K562 (cell line): ENCODE measurements around the gene ERO1B. TPM values are rescaled to one million over a fixed set of nuclear protein-coding genes. Genes with fewer than 3 reads are reported as not detected.

Source experiments
- ATAC-seq: fragments of 200-7000 bp; cut with Tn5 transposase; 3 replicates; pipeline ENCODE4 v1.9.1; 2020; ENCODE audit warnings: moderate library complexity
- BruUV-seq: library from RNA; stranded (reverse); fragments of 400-500 nt; replicated peaks from 2 replicates; lab custom pipeline; 2021; lab: Mats Ljungman, UMichigan
- CTCF ChIA-PET: fragments of 300-600 bp; formaldehyde crosslinking; extraction: SDS; loops from one replicate; lab custom pipeline; 2021; ENCODE audit warnings: low intra/inter-chr PET ratio; lab: Yijun Ruan, JAX
- POLR2A ChIA-PET: fragments of 300-600, 350-650 bp; sonication (Branson Sonifier 250); formaldehyde crosslinking; extraction: SDS; loops from one replicate; lab custom pipeline; 2021; ENCODE audit warnings: antibody characterized with exemption, inconsistent platforms; lab: Yijun Ruan, JAX
- DNase-seq, 4 experiments: peaks; one replicate each; pipeline versions ENCODE4 v3.0.0 to v3.0.0-alpha.2; 2011 to 2018; ENCODE audit warnings: low spot score in 3 of 4, mixed read lengths in 3 of 4; ENCODE audit errors: extremely low read depth in 1 of 4
- FAIRE-seq: peaks from 2 replicates; lab custom pipeline; 2011; peaks lifted over from hg19 to GRCh38; lab: Jason Lieb, UNC
- H2AFZ ChIP-seq: 2 replicates; pipeline ENCODE4 v1.6.0; 2011; ENCODE audit warnings: low read depth, low read length, control low read depth, inconsistent platforms
- H3K27ac ChIP-seq: fragments of 200-600 bp; 3 replicates; pipeline ENCODE4 v1.8.0; 2011; ENCODE audit warnings: low read depth, mild to moderate bottlenecking, control low read depth, inconsistent platforms, low read length, moderate library complexity, mixed read lengths; ENCODE audit errors: extremely low read depth
- H3K27me3 ChIP-seq, 2 experiments: fragments of 300-600 bp in 1 of 2; 2 replicates in 1 of 2; 3 replicates in 1 of 2; pipeline versions ENCODE4 v1.6.0 to v1.8.0; 2011; ENCODE audit warnings: inconsistent platforms in 2 of 2, low read length in 2 of 2, mild to moderate bottlenecking in 1 of 2, mixed read lengths in 1 of 2, moderate library complexity in 1 of 2; ENCODE audit not compliant: control insufficient read depth in 2 of 2, insufficient read depth in 2 of 2
- H3K36me3 ChIP-seq: fragments of 300-600 bp; 3 replicates; pipeline ENCODE4 v1.8.0; 2011; ENCODE audit warnings: mild to moderate bottlenecking, low read length, inconsistent platforms; ENCODE audit not compliant: control insufficient read depth, insufficient read depth
- H3K4me1 ChIP-seq, 2 experiments: fragments of 200-600 bp in 1 of 2; replicated peaks in 1 of 2; 2 replicates in 1 of 2; 3 replicates in 1 of 2; pipeline versions ENCODE4 v1.5.1 to v1.8.0; 2011; ENCODE audit warnings: inconsistent platforms in 2 of 2, low read length in 2 of 2, mild to moderate bottlenecking in 1 of 2, mixed read lengths in 1 of 2, moderate library complexity in 1 of 2; ENCODE audit not compliant: control insufficient read depth in 2 of 2, insufficient read depth in 2 of 2
- H3K4me2 ChIP-seq: 2 replicates; pipeline ENCODE4 v1.6.1; 2011; ENCODE audit warnings: low read length, control low read depth, inconsistent platforms, mixed read lengths; ENCODE audit not compliant: insufficient read depth
- H3K4me3 ChIP-seq: fragments of 200-600 bp; sonication (generic), shearing (Covaris generic); 2 replicates; pipeline ENCODE4 v1.5.1; 2016; ENCODE audit warnings: control low read depth, inconsistent platforms
- H3K79me2 ChIP-seq: fragments of 200-600 bp; 3 replicates; pipeline ENCODE4 v1.8.0; 2011; ENCODE audit warnings: low read length, inconsistent platforms; ENCODE audit not compliant: control insufficient read depth, insufficient read depth
- H3K9ac ChIP-seq, 2 experiments: 2 replicates each; pipeline versions ENCODE4 v1.6.0 to v1.6.1; 2011; ENCODE audit warnings: low read depth in 2 of 2, low read length in 2 of 2, control low read depth in 1 of 2, inconsistent platforms in 1 of 2, mild to moderate bottlenecking in 1 of 2, mixed read lengths in 1 of 2; ENCODE audit not compliant: insufficient read depth in 1 of 2
- H3K9me1 ChIP-seq: one replicate; pipeline ENCODE4 v1.6.0; 2011; ENCODE audit warnings: inconsistent platforms, mild to moderate bottlenecking, low read length, moderate library complexity; ENCODE audit not compliant: control insufficient read depth, insufficient read depth
- H3K9me3 ChIP-seq: replicated peaks from 2 replicates; pipeline ENCODE4 v1.5.1; 2011; ENCODE audit warnings: low read depth, low read length, inconsistent platforms; ENCODE audit not compliant: control insufficient read depth, insufficient read depth
- H4K20me1 ChIP-seq: replicated peaks from 2 replicates; pipeline ENCODE4 v1.6.1; 2011; ENCODE audit warnings: low read length, inconsistent platforms, mixed read lengths; ENCODE audit not compliant: control insufficient read depth, insufficient read depth
- ATF2 ChIP-seq: sonication (generic); formaldehyde crosslinking; IDR thresholded peaks from 2 replicates; pipeline ENCODE4 v1.8.1; 2022; ENCODE audit warnings: missing genetic modification reagents
- CAMTA2 ChIP-seq: fragments of 250-450 bp; sonication (Bioruptor Pico); conservative IDR thresholded peaks from 2 replicates; pipeline ENCODE4 v1.5.1; 2022
- CBFA2T2 ChIP-seq: fragments of 450-650 bp; conservative IDR thresholded peaks from 2 replicates; pipeline ENCODE4 v1.6.1; 2017; ENCODE audit warnings: mild to moderate bottlenecking
- CBX1 ChIP-seq: sonication (generic); IDR thresholded peaks from 2 replicates; pipeline ENCODE4 v1.6.1; 2016; ENCODE audit warnings: antibody characterized with exemption, low read depth, mild to moderate bottlenecking
- CHCHD3 ChIP-seq: fragments of 250-450 bp; sonication (Bioruptor Pico); IDR thresholded peaks from 2 replicates; pipeline ENCODE4 v2.1.2; 2022; ENCODE audit warnings: mild to moderate bottlenecking
- CHD4 ChIP-seq: fragments of 200-600 bp; sonication (generic); IDR thresholded peaks from 3 replicates; pipeline ENCODE4 v1.6.1; 2012; ENCODE audit warnings: low read depth, mild to moderate bottlenecking, mixed read lengths, low read length, inconsistent platforms; ENCODE audit not compliant: insufficient read depth, insufficient replicate concordance, poor library complexity, severe bottlenecking
- CREM ChIP-seq: IDR thresholded peaks from 2 replicates; pipeline ENCODE4 v1.6.1; 2014; ENCODE audit warnings: antibody characterized with exemption, low read depth
- HDAC8 ChIP-seq: fragments of 450-650 bp; IDR thresholded peaks from 2 replicates; pipeline ENCODE4 v1.6.1; 2016; ENCODE audit warnings: mild to moderate bottlenecking, missing genetic modification characterization, moderate library complexity, missing compliant biosample characterization
- HMG20A ChIP-seq: fragments of 450-650 bp; formaldehyde crosslinking; conservative IDR thresholded peaks from 2 replicates; pipeline ENCODE4 v1.4.0; 2020; ENCODE audit warnings: mild to moderate bottlenecking, mixed read lengths
- MEIS2 ChIP-seq: fragments of 450-650 bp; IDR thresholded peaks from 2 replicates; pipeline ENCODE4 v1.6.1; 2014; ENCODE audit warnings: mild to moderate bottlenecking; ENCODE audit not compliant: partially characterized antibody
- MYBL2 ChIP-seq, 2 experiments: fragments of 450-650 bp in 1 of 2; sonication (generic) in 1 of 2; formaldehyde crosslinking in 1 of 2; IDR thresholded peaks; 2 replicates each; pipeline versions ENCODE4 v1.6.1 to v1.8.1; 2017 to 2022; ENCODE audit warnings: borderline replicate concordance in 1 of 2, inconsistent platforms in 1 of 2, low read depth in 1 of 2, mild to moderate bottlenecking in 1 of 2, missing genetic modification reagents in 1 of 2, moderate library complexity in 1 of 2
- NCOA2 ChIP-seq, 2 experiments: fragments of 450-650 bp; IDR thresholded peaks; 2 replicates each; pipeline ENCODE4 v1.6.1; 2018; ENCODE audit warnings: mild to moderate bottlenecking in 2 of 2, moderate library complexity in 1 of 2; ENCODE audit not compliant: partially characterized antibody in 2 of 2
- NCOR1 ChIP-seq: fragments of 450-650 bp; IDR thresholded peaks from 2 replicates; pipeline ENCODE4 v1.6.1; 2016; ENCODE audit warnings: mild to moderate bottlenecking, moderate library complexity
- RB1 ChIP-seq: fragments of 450-650 bp; IDR thresholded peaks from 2 replicates; pipeline ENCODE4 v1.6.1; 2017; ENCODE audit warnings: low read depth, mild to moderate bottlenecking
- SMARCA4 ChIP-seq: fragments of 450-650 bp; IDR thresholded peaks from 2 replicates; pipeline ENCODE4 v1.6.1; 2016
- TEAD1 ChIP-seq, 2 experiments: fragments of 450-650 bp in 1 of 2; sonication (generic) in 1 of 2; formaldehyde crosslinking; IDR thresholded peaks; 2 replicates each; pipeline versions ENCODE4 v1.4.0 to v1.8.0; 2020 to 2022; ENCODE audit warnings: mild to moderate bottlenecking in 2 of 2, missing genetic modification reagents in 1 of 2
- THRA ChIP-seq: fragments of 450-650 bp; IDR thresholded peaks from 2 replicates; pipeline ENCODE4 v1.6.1; 2017; ENCODE audit warnings: mild to moderate bottlenecking, moderate library complexity
- ZBTB7A ChIP-seq: IDR thresholded peaks from 2 replicates; pipeline ENCODE4 v1.6.1; 2011; ENCODE audit warnings: low read depth, mild to moderate bottlenecking, low read length, moderate library complexity, borderline replicate concordance; ENCODE audit not compliant: control insufficient read depth
- WGBS: fragments of 100-300 bp; shearing (Covaris generic); methylation state at CpG from one replicate; pipeline ENCODE4 v1.1.6; 2016; ENCODE audit warnings: low coverage, mixed read lengths; ENCODE audit not compliant: insufficient coverage; ENCODE audit errors: missing lambda C conversion rate; 5-methylcytosine and 5-hydroxymethylcytosine counted together
- in situ Hi-C: fragments of 300-500 bp; cut with MboI; formaldehyde crosslinking; loops from 4 replicates; pipeline ENCODE4 v1.15.0; 2018; ENCODE audit warnings: inconsistent platforms, mixed read lengths
- intact Hi-C: fragments of 100-400 bp; cut with micrococcal nuclease; formaldehyde crosslinking; loops from 2 replicates; pipeline ENCODE4 v1.14.2; 2022
- polyA plus RNA-seq, 8 experiments: library from polyadenylated mRNA; depleted of rRNA in 4 of 8; stranded (reverse) in 5 of 8; unstranded in 3 of 8; fragments of >200 nt; fragmentation: Nextera tagmentation in 2 of 8; fragmentation: Illumina TruSeq in 1 of 8; extraction: Ambion mirVana in 2 of 8; extraction: Trizol in 1 of 8; gene quantifications; 2 replicates each; pipeline versions ENCODE4 v1.2.1 to v1.2.3, GENCODE V29; 2011 to 2014; ENCODE audit warnings: inconsistent platforms in 1 of 8, missing spikeins in 1 of 8
- total RNA-seq, 7 experiments: library from RNA; depleted of rRNA in 6 of 7; stranded (reverse); fragments of >200 nt in 6 of 7; fragmentation: Illumina TruSeq in 2 of 7; extraction: Trizol in 2 of 7; gene quantifications; 2 replicates each; pipeline versions ENCODE4 v1.2.1 to v1.2.3, GENCODE V29; 2011 to 2021; ENCODE audit warnings: low replicate concordance in 1 of 7
- TF ChIP-seq, protein P1 (sequence below): fragments of 250-450 bp; sonication (Bioruptor Pico); IDR thresholded peaks from 2 replicates; pipeline ENCODE4 v1.5.1; 2021; ENCODE audit warnings: mild to moderate bottlenecking

Gene ERO1B
- total and polyA plus RNA-seq, 9 of the 15 experiments (the other 6 are each of a cell fraction or from before 2014, with no cell fraction given): 0.59 to 6.4 (median 4.2) TPM

- Histone ChIP-seq H4K20me1 (no peaks in the 10 kb centered on the region), H2AFZ (0 out of 2 replicates have a peak overlapping the region, but pooled peaks have one; percentile 18), H3K36me3 (no peaks in the 10 kb centered on the region), H3K27me3 (no peaks in the 10 kb centered on the region), H3K79me2 (no peaks in the 10 kb centered on the region), H3K9ac (no peak overlapping the region), H3K4me2 (peak overlapping the region; percentile 42), H3K4me1 (peaks cover 0 to 6% of the 10 kb centered on the region in 2 experiments; a peak in 3 of 5 replicates), H3K9me3 (no peaks in the 10 kb centered on the region), H3K9me1 (no peaks in the 10 kb centered on the region), H3K27ac (no peak overlapping the region), H3K4me3 (no peak overlapping the region)
- peak; percentile 78 for ATAC-seq
- intact Hi-C loops: no loop called here
- in situ Hi-C loops: no loop called here
- ChIA-PET CTCF (no interaction called here), POLR2A (interaction anchor here (0.6 kb wide), 1 partner anchor 26 kb away, joined by 3 read pairs; no protein-coding TSS in a partner anchor)
- BruUV-seq: TSS peak; percentile 28
- WGBS: 11% methylated on average over 3 of the region's 3 CpGs
- no peak for FAIRE-seq
- DNase-seq: peak in 2 of 4 experiments; percentile 14 to 48
- TF ChIP-seq CHD4 (no peak), ZBTB7A (no peak), TEAD1 (CRISPR knock-in tag; IDR thresholded peaks at IDR 0.05) (no peak), CAMTA2 (CRISPR knock-in tag) (no peak), CREM (no peak), HDAC8 (tag) (no peak), NCOA2 (IDR thresholded peaks at IDR 0.05; ENCODE audit: partially characterized antibody in 2 of 2) (no peak), HMG20A (no peak), THRA (no peak), NCOR1 (0 out of 2 replicates have a peak, but pooled peaks have one; percentile 24), CBFA2T2 (0 out of 2 replicates have a peak, but pooled peaks have one; percentile 21), MYBL2 (IDR thresholded peaks at IDR 0.05; ENCODE audit: low read depth) (no peak), MYBL2 (CRISPR knock-in tag; IDR thresholded peaks at IDR 0.05; ENCODE audit: borderline replicate concordance) (no peak), RB1 (no peak), SMARCA4 (0 out of 2 replicates have a peak, but pooled peaks have one; percentile 34), ATF2 (no peak), MEIS2 (peak; percentile 34), CBX1 (no peak), CHCHD3 (CRISPR knock-in tag) (no peak)
- TF ChIP-seq, protein P1, sequence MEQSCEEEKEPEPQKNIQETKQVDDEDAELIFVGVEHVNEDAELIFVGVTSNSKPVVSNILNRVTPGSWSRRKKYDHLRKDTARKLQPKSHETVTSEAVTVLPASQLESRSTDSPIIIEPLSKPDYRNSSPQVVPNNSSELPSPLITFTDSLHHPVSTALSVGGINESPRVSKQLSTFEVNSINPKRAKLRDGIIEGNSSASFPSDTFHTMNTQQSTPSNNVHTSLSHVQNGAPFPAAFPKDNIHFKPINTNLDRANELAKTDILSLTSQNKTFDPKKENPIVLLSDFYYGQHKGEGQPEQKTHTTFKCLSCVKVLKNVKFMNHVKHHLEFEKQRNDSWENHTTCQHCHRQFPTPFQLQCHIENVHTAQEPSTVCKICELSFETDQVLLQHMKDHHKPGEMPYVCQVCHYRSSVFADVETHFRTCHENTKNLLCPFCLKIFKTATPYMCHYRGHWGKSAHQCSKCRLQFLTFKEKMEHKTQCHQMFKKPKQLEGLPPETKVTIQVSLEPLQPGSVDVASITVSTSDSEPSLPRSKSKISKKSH (CRISPR knock-in tag): no peak
Measured at GRCh38 chr1:236240675-236241074, 41.1 kb downstream of the ERO1B start.
